Measurements from ENCODE around the gene SPATA31A6.
"Not testable (repeated sequence)": the region's sequence is repeated elsewhere in the genome, so short reads cannot be mapped to it uniquely, and the experiment has no call there.

SPATA31A6 gene

GRCh38 chr9:42183359-42183758 is at the start of gene SPATA31A6:
Gene SPATA31A6, plus strand, starts transcription at chr9:42183659. Its CDS starts 29 bp downstream, at chr9:42183688.
- in situ Hi-C loops (cut with HindIII; ENCODE audit: low sequenced_read_pairs) = not testable (repeated sequence)

DNA sequence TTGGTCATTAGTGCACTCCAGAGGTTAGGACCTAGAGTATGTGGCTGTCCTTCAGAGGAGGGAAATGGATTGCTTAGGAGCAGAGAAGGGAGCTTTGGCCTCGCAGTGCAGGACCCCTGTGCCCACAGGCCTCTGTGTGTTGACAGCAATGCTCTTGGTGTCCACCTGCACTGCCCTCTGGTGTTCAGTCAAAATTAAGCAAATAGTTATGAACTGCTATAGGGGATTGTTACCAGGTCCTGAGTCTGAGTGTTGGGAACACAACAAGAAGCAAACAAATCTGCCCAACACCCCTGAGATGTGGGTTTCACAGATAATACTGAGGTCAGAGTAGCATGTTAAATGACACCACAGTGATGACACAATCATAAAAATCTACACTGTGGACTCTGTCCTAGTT is 23.2 kb upstream of the SPATA31A6 start:
- in situ Hi-C loops (cut with HindIII; ENCODE audit: low sequenced_read_pairs) = not testable (repeated sequence)

GRCh38 chr9:42219861-42220260 is 36.4 kb downstream of the SPATA31A6 start:
- in situ Hi-C loops (cut with HindIII; ENCODE audit: low sequenced_read_pairs) = not testable (repeated sequence)

DNA sequence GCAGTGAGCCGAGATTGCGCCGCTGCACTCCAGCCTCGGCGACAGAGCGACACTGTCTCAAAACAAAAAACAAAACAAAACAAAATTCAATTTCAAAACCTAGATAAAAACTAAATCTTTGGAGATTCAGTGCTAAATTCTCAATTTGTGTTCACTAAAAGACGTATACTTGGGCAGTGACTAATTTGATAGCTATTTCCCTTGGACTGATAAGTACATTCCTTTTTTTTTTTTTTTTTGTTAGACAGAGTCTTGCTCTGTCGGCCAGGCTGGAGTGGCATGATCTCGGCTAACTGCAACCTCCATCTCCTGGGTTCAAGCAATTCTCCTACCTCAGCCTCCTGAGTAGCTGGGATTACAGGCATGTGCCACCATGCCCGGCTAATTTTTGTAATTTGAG is 39.8 kb downstream of the SPATA31A6 start:
- in situ Hi-C loops (cut with HindIII; ENCODE audit: low sequenced_read_pairs) = not testable (repeated sequence)

DNA sequence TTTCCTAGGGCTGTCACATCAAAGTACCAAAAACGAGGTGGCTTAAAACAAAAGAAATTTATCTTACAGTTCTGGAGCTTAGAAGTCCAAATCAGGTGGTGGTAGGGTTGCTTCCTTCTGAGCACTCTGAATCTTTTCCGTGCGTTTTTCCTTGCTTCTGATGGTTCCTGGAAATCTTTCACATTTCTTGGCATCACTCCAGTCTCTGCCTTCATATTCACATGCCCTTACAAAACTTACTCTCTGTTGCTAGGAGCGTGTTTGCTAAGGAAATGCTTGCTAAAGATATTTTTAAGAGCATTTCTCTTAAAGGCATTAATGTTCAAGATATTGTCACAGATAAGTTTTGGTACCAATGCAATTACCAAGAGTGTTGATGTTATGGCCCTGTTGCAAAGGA is 49.6 kb downstream of the SPATA31A6 start:
- in situ Hi-C loops (cut with HindIII; ENCODE audit: low sequenced_read_pairs) = not testable (repeated sequence)

DNA sequence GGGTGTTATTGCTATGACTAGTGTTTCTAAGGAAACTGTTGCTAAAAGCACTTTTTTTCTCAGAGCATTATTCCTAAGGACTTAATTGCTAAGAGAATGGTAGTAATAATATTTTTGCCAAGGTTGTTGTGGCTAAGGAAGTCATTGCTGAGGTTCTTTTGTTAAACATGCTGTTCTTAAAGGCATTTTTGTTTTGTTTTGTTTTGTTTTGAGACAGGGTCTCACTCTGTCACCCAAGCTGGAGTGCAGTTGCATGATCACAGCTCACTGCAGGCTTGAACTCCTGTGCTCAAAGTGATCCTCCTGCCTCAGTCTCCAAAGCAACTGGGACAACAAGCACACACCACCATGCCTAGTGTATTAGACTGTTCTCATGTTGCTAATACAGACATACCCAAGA is 51.2 kb downstream of the SPATA31A6 start:
- in situ Hi-C loops (cut with HindIII; ENCODE audit: low sequenced_read_pairs) = not testable (repeated sequence)

- in situ Hi-C loops (cut with HindIII; ENCODE audit: low sequenced_read_pairs) = not testable (repeated sequence)
These were observed 52.0 kb downstream of the SPATA31A6 start for GRCh38 chr9:42235352-42235991.

GRCh38 chr9:42236097-42236496 is 52.6 kb downstream of the SPATA31A6 start:
- in situ Hi-C loops (cut with HindIII; ENCODE audit: low sequenced_read_pairs) = not testable (repeated sequence)

DNA sequence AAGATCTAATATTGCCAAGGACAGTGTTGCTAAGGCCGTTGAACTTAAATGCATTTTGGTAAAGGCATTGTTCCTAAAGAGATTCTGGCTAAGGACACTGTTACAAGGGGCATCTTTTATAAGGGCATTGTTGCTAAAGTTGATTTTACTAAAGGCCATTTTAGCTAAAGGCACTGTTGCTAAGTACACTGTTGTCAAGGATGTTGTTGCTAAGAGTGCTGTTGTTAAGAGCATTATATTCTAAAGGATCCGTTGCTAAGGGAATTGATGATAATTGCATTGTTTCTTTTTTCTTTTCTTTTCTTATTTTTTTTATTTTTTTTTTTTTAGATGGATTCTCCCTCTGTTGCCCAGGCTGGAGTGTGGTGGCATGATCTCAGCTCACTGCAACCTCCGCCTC is 53.9 kb downstream of the SPATA31A6 start:
- in situ Hi-C loops (cut with HindIII; ENCODE audit: low sequenced_read_pairs) = not testable (repeated sequence)

DNA sequence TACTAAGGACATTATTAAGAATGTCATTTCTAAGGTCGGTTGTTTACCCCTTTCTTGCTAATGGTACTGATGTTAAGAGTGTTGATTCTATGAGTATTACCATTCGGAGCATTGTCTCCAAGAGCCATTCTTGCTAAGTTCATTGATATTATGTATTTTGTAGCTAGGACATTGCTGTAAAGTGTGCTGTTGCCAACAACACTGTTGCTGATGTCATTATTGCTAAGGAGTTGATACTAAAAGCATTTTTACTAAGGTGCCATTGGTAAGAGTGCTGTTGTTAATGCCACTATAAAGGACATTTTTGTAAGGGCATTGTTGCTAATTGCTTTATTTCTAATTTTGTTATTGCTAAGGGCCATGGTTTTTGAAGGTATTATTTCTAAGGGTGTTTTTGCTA is 55.4 kb downstream of the SPATA31A6 start:
- in situ Hi-C loops (cut with HindIII; ENCODE audit: low sequenced_read_pairs) = not testable (repeated sequence)
